Fibroblast of lung (primary cell): ENCODE results near the gene PFKP. TPM values are rescaled to one million over a fixed set of nuclear protein-coding genes. Genes with fewer than 3 reads are reported as not detected.

ENCODE experiments used
- DNase-seq, 2 donors: peaks; one replicate each; pipeline versions ENCODE4 v3.0.0 to v3.0.0-alpha.2; 2010; ENCODE audit warnings: low read depth in 2 of 2
- H2AFZ ChIP-seq: 2 replicates; pipeline ENCODE4 v1.5.1; 2012; ENCODE audit warnings: low read length, control low read depth, inconsistent platforms
- H3K27ac ChIP-seq: 2 replicates; pipeline ENCODE4 v1.5.1; 2011; ENCODE audit warnings: low read length, control low read depth; ENCODE audit not compliant: insufficient read depth
- H3K27me3 ChIP-seq: 2 replicates; pipeline ENCODE4 v1.5.1; 2011; ENCODE audit warnings: mild to moderate bottlenecking, low read length; ENCODE audit not compliant: control insufficient read depth, insufficient read depth
- H3K36me3 ChIP-seq: 2 replicates; pipeline ENCODE4 v1.5.1; 2011; ENCODE audit warnings: low read length; ENCODE audit not compliant: control insufficient read depth, insufficient read depth
- H3K4me1 ChIP-seq: 2 replicates; pipeline ENCODE4 v1.5.1; 2011; ENCODE audit warnings: low read length; ENCODE audit not compliant: control insufficient read depth, insufficient read depth; ENCODE audit errors: extremely low read depth
- H3K4me2 ChIP-seq: 2 replicates; pipeline ENCODE4 v1.5.1; 2011; ENCODE audit warnings: low read length, control low read depth; ENCODE audit not compliant: insufficient read depth; ENCODE audit errors: extremely low read depth
- H3K4me3 ChIP-seq, 4 experiments: fragments of 200-600 bp in 1 of 4; sonication (generic) in 1 of 4; replicated peaks in 1 of 4; 2 replicates each; pipeline ENCODE4 v1.5.1; 2011 to 2016; ENCODE audit warnings: low read length in 4 of 4, low read depth in 3 of 4, mild to moderate bottlenecking in 3 of 4, control low read depth in 2 of 4, inconsistent platforms in 1 of 4, mixed read lengths in 1 of 4; ENCODE audit not compliant: insufficient read depth in 1 of 4; ENCODE audit errors: control extremely low read depth in 1 of 4
- H3K79me2 ChIP-seq: 2 replicates; pipeline ENCODE4 v1.5.1; 2012; ENCODE audit warnings: mild to moderate bottlenecking, low read length, inconsistent platforms; ENCODE audit not compliant: control insufficient read depth, insufficient read depth
- H3K9ac ChIP-seq: 2 replicates; pipeline ENCODE4 v1.5.1; 2011; ENCODE audit warnings: mild to moderate bottlenecking, low read length, control low read depth; ENCODE audit not compliant: insufficient read depth
- H3K9me3 ChIP-seq: 2 replicates; pipeline ENCODE4 v1.5.1; 2012; ENCODE audit warnings: low read depth, low read length; ENCODE audit not compliant: control insufficient read depth, insufficient read depth
- H4K20me1 ChIP-seq: 2 replicates; pipeline ENCODE4 v1.5.1; 2011; ENCODE audit warnings: low read length; ENCODE audit not compliant: control insufficient read depth, insufficient read depth; ENCODE audit errors: extremely low read depth
- CTCF ChIP-seq, 2 donors: IDR thresholded peaks in 1 of 2; conservative IDR thresholded peaks in 1 of 2; 1 replicate in 1 of 2; 2 replicates in 1 of 2; pipeline ENCODE4 v1.5.1; 2011 to 2012; ENCODE audit warnings: low read length in 2 of 2, control low read depth in 1 of 2, inconsistent platforms in 1 of 2, low read depth in 1 of 2, mild to moderate bottlenecking in 1 of 2
- EZH2 ChIP-seq: IDR thresholded peaks from 2 replicates; pipeline ENCODE4 v1.5.1; 2012; ENCODE audit warnings: low read length, control low read depth, mild to moderate bottlenecking; ENCODE audit errors: missing control alignments
- polyA plus RNA-seq, 2 donors: library from polyadenylated mRNA; depleted of rRNA in 1 of 2; stranded (reverse) in 1 of 2; unstranded in 1 of 2; fragments of >200 nt; gene quantifications; 2 replicates each; pipeline ENCODE4 v1.2.1, GENCODE V29; 2011 to 2012; ENCODE audit warnings: missing spikeins in 1 of 2
- total RNA-seq: library from RNA; depleted of rRNA; stranded (reverse); fragments of >200 nt; gene quantifications from 2 replicates; pipeline ENCODE4 v1.2.1, GENCODE V29; 2014

PFKP gene
- total and polyA plus RNA-seq, 2 donors (not counting 1 experiment from before 2014, with no cell fraction given): 74.3 to 90.3 TPM

DNA sequence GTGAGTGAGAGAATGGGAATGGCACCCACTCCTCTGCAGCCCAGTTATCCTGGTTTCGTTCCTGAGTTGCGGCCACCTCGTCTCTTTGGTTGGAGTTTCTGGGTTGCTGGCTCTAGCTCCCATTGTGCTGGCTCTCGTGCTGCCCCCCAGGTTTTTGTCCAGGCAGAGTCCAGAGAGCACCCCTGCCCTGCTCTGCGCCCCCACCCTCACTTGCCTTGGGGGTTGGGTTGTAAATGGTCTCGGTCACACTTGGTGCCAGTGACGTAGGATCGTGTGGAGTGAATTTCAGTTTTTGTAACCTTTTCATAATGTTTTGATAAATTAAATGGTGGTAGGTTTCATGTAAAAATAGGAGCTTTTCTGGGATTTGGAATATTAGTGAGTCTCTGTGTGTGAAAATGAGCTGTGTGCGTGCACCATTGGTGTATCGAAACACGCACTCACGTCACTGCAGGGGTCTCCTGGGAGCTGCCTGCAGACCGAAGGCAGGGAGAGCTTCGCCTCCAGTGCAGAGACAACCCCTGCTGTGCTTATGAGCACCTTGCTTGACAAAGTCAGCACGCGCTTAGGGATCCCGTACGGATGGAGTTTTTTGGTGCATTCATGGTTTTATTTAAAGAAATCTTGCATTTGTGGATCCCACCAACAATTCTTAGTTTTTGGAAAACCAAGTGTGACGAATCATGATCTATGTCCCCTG is 32.9 kb downstream of the PFKP start:
- Histone ChIP-seq H2AFZ (no peak overlapping the region), H3K79me2 (peaks cover 39% of the 10 kb centered on the region), H3K4me1 (peaks cover 21% of the 10 kb centered on the region), H3K36me3 (peaks cover 27% of the 10 kb centered on the region), H3K9ac (no peak overlapping the region), H3K27ac (no peak overlapping the region), H3K27me3 (no peaks in the 10 kb centered on the region), H4K20me1 (no peaks in the 10 kb centered on the region), H3K4me2 (no peak overlapping the region), H3K9me3 (no peaks in the 10 kb centered on the region), H3K4me3 (no peak overlapping the region)
- no peak for DNase-seq
- TF ChIP-seq EZH2 (no peak), CTCF (conservative IDR thresholded peaks at IDR 0.05 in 1 of 2, IDR thresholded peaks at IDR 0.05 in 1 of 2; ENCODE audit: low read depth in 1 of 2, low read length in 2 of 2) (no peak)

DNA sequence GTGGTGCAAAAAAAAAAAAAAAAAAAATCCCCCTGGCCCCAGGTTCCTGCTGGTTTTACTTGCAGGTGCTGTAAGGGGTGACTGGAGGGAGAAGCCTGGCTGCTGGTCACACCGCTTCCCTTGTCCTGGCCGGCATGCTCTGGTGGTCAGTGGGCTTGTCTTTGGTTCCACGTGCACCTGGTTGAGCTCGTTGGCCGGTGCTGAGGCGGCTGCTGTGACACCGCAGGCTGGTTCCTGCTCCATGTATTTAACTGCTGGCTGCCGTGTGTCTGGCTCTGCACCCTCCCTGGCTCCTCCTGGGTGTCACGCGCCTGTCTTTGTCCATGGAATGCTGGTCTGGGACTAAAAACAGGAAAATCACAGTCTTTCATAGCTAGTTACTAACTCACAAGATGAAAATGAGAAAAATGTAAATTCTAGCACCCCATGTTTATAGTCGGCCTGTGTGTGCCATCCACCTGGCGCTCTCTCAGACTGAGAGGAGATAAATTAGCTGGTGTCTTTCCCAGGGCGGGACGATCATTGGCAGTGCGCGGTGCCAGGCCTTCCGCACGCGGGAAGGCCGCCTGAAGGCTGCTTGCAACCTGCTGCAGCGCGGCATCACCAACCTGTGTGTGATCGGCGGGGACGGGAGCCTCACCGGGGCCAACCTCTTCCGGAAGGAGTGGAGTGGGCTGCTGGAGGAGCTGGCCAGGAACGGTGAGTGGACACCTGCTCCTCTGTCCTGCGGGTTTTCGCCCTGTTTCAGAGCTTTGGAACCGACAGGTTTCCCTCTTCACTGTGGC is 33.7 kb downstream of the PFKP start:
- Histone ChIP-seq H3K9me3 (no peaks in the 10 kb centered on the region), H3K4me1 (peaks cover 18% of the 10 kb centered on the region), H3K27me3 (no peaks in the 10 kb centered on the region), H3K9ac (no peak overlapping the region), H3K4me3 (no peak overlapping the region), H3K79me2 (peaks cover 39% of the 10 kb centered on the region), H3K4me2 (no peak overlapping the region), H2AFZ (no peak overlapping the region), H3K27ac (no peak overlapping the region), H3K36me3 (peaks cover 29% of the 10 kb centered on the region), H4K20me1 (no peaks in the 10 kb centered on the region)
- no peak for DNase-seq
- TF ChIP-seq CTCF (conservative IDR thresholded peaks at IDR 0.05 in 1 of 2, IDR thresholded peaks at IDR 0.05 in 1 of 2; ENCODE audit: low read depth in 1 of 2, low read length in 2 of 2) (no peak), EZH2 (no peak)

DNA sequence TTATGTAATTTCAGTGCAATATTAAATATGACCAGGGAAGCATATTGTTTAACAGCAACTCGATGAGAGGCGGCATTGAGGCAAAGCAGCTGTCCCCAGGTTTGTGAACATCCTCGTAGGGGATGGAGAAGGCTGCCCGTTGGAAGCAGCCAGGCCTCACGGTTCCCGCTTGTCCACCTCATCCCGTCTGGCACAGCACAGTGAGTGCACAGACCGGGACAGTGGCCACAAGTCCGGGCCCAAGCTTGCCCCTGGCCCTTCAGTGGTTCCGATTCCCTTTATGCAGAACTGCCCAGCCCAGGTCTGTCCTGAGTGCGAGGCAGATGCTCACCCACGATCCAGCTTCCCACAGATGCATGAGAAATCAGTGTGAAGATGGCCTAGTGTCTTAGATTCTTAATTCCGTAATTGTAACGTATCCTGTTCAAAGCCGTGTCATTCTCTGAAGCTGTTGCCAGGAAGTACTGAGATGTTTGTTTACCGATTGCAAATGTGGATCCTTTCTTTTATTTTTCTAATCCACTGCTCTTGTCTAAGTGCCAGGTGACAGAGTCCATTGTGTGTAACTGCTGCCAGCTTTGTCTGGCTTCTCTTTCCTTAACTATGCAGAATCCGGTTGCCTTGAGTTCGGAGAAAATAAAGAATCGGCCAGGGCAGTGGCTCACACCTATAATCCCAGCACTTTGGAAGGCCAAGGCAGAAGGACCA is 35.5 kb downstream of the PFKP start:
- H3K4me1 ChIP-seq: peaks cover 11% of the 10 kb centered on the region
- H3K79me2 ChIP-seq: peaks cover 27% of the 10 kb centered on the region
- H3K9ac ChIP-seq: peak overlapping the region; percentile 13
- H3K36me3 ChIP-seq: peaks cover 29% of the 10 kb centered on the region
- no peaks in the 10 kb centered on the region for H3K27me3 ChIP-seq
- DNase-seq: peak; percentile 49 to 71
- H3K27ac ChIP-seq: peak overlapping the region; percentile 84
- peak overlapping the region; percentile 59 for H3K4me2 ChIP-seq
- TF ChIP-seq CTCF (conservative IDR thresholded peaks at IDR 0.05 in 1 of 2, IDR thresholded peaks at IDR 0.05 in 1 of 2; ENCODE audit: low read depth in 1 of 2, low read length in 2 of 2) (no peak), EZH2 (no peak)
- H3K9me3 ChIP-seq: no peaks in the 10 kb centered on the region
- no peaks in the 10 kb centered on the region for H4K20me1 ChIP-seq
- H3K4me3 ChIP-seq: no peak overlapping the region
- no peak overlapping the region for H2AFZ ChIP-seq
